GM18502 (cell line): ENCODE measurements around the gene C20orf202.
"Not testable (repeated sequence)": the region's sequence is repeated elsewhere in the genome, so short reads cannot be mapped to it uniquely, and the experiment has no call there.

Experiments used
- ATAC-seq: cut with Tn5 transposase; IDR thresholded peaks from one replicate; pipeline ENCODE4 v1.9.1; 2021; ENCODE audit warnings: mild to moderate bottlenecking; ENCODE audit not compliant: unreplicated experiment, poor library complexity

C20orf202 gene

GRCh38 chr20:1241456-1241855, 38.2 kb downstream of the C20orf202 start:
- ATAC-seq, result no peak

- ATAC-seq, result no peak
Measured at GRCh38 chr20:1242099-1242498, 38.8 kb downstream of the C20orf202 start.

GRCh38 chr20:1242530-1242929, 39.3 kb downstream of the C20orf202 start:
- ATAC-seq, result no peak

- ATAC-seq, result no peak
Measured at GRCh38 chr20:1245578-1245977, 42.3 kb downstream of the C20orf202 start.

GRCh38 chr20:1247689-1248088, 44.4 kb downstream of the C20orf202 start:
- no peak for ATAC-seq

- not testable (repeated sequence) for ATAC-seq
Measured at GRCh38 chr20:1250282-1250681, 47.0 kb downstream of the C20orf202 start.

GRCh38 chr20:1252416-1252815, 49.2 kb downstream of the C20orf202 start:
- no peak for ATAC-seq

GRCh38 chr20:1254254-1254653, 51.0 kb downstream of the C20orf202 start:
- no peak for ATAC-seq

- ATAC-seq, result no peak
Measured at GRCh38 chr20:1255675-1256074, 52.4 kb downstream of the C20orf202 start.
